Measurements from ENCODE around the gene DKK3. TPM values are rescaled to one million over a fixed set of nuclear protein-coding genes. Genes with fewer than 3 reads are reported as not detected.

DKK3 gene
- polyA plus RNA-seq, 1 donor from 2014 or later: 43.6 TPM

DNA sequence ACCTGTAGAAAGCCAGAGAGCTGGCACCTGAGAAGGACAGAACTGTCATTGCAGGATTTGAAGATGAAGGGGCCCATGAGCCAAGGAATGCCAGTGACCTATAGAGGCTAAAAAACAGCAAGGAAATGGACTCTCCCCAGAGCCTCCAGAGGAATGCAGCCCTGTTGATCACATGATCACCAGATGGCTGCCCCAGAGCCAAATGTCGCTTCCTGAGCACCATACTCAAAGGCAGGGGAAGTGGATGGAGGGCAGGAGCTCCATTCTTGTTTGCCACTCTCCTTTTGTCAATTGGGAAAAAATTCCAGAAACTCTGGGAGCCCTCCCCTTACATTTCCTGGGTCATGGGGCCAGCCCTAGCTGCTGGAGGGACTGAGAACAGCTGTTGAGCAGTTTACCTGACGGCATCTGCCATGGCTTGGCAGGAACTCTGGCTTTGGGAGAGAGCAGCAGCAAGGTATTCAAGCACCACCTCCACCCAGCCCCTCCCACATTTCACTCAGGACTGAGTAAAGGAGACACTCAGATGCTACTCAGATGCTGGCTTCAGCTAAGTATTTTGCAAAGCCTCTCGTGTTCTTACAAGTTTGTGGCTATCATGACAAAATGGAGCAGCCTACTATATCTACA is 46.9 kb downstream of the DKK3 start:
- H3K9me2 ChIP-seq (ENCODE audit: insufficient read depth, low read length): no peaks in the 10 kb centered on the region
- no peaks in the 10 kb centered on the region for H3K27me3 ChIP-seq (ENCODE audit: insufficient read depth, low read depth, low read length)
- TF ChIP-seq, protein P1, sequence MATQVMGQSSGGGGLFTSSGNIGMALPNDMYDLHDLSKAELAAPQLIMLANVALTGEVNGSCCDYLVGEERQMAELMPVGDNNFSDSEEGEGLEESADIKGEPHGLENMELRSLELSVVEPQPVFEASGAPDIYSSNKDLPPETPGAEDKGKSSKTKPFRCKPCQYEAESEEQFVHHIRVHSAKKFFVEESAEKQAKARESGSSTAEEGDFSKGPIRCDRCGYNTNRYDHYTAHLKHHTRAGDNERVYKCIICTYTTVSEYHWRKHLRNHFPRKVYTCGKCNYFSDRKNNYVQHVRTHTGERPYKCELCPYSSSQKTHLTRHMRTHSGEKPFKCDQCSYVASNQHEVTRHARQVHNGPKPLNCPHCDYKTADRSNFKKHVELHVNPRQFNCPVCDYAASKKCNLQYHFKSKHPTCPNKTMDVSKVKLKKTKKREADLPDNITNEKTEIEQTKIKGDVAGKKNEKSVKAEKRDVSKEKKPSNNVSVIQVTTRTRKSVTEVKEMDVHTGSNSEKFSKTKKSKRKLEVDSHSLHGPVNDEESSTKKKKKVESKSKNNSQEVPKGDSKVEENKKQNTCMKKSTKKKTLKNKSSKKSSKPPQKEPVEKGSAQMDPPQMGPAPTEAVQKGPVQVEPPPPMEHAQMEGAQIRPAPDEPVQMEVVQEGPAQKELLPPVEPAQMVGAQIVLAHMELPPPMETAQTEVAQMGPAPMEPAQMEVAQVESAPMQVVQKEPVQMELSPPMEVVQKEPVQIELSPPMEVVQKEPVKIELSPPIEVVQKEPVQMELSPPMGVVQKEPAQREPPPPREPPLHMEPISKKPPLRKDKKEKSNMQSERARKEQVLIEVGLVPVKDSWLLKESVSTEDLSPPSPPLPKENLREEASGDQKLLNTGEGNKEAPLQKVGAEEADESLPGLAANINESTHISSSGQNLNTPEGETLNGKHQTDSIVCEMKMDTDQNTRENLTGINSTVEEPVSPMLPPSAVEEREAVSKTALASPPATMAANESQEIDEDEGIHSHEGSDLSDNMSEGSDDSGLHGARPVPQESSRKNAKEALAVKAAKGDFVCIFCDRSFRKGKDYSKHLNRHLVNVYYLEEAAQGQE (IDR thresholded peaks at IDR 0.05; ENCODE audit: borderline replicate concordance): no peak
- TF ChIP-seq EP300 (conservative IDR thresholded peaks at IDR 0.05; ENCODE audit: poor library complexity, severe bottlenecking) (no peak), TAF1 (IDR thresholded peaks at IDR 0.05; ENCODE audit: low read depth) (no peak), RAD21 (conservative IDR thresholded peaks at IDR 0.05) (no peak), POLR2AphosphoS5 (IDR thresholded peaks at IDR 0.05) (no peak), EZH2 (IDR thresholded peaks at IDR 0.05; ENCODE audit: borderline replicate concordance, insufficient read depth, low read length, poor library complexity, severe bottlenecking) (no peak), SMC3 (conservative IDR thresholded peaks at IDR 0.05; ENCODE audit: poor library complexity) (no peak), MXI1 (conservative IDR thresholded peaks at IDR 0.05; ENCODE audit: poor library complexity, severe bottlenecking) (no peak)
- TF ChIP-seq, protein P2, sequence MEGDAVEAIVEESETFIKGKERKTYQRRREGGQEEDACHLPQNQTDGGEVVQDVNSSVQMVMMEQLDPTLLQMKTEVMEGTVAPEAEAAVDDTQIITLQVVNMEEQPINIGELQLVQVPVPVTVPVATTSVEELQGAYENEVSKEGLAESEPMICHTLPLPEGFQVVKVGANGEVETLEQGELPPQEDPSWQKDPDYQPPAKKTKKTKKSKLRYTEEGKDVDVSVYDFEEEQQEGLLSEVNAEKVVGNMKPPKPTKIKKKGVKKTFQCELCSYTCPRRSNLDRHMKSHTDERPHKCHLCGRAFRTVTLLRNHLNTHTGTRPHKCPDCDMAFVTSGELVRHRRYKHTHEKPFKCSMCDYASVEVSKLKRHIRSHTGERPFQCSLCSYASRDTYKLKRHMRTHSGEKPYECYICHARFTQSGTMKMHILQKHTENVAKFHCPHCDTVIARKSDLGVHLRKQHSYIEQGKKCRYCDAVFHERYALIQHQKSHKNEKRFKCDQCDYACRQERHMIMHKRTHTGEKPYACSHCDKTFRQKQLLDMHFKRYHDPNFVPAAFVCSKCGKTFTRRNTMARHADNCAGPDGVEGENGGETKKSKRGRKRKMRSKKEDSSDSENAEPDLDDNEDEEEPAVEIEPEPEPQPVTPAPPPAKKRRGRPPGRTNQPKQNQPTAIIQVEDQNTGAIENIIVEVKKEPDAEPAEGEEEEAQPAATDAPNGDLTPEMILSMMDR (IDR thresholded peaks at IDR 0.05; ENCODE audit: poor library complexity, severe bottlenecking): no peak
- no peaks in the 10 kb centered on the region for H3K9me3 ChIP-seq (ENCODE audit: low read length)
- H3K27ac ChIP-seq (ENCODE audit: low read length): no peak overlapping the region
- peaks cover 13% of the 10 kb centered on the region for H3K36me3 ChIP-seq (ENCODE audit: insufficient read depth, low read length)
- no peaks in the 10 kb centered on the region for H3F3A ChIP-seq (ENCODE audit: insufficient read depth, low read length, poor library complexity, severe bottlenecking)
- no peak overlapping the region for H2AFZ ChIP-seq (ENCODE audit: low read depth, low read length)
- H3K79me2 ChIP-seq (replicated peaks; ENCODE audit: insufficient read depth, low read length): no peaks in the 10 kb centered on the region
- no peaks in the 10 kb centered on the region for H4K20me1 ChIP-seq (ENCODE audit: insufficient read depth)
- no peak overlapping the region for H3K4me3 ChIP-seq (ENCODE audit: low read length)
- H3K4me2 ChIP-seq (ENCODE audit: low read length): no peak overlapping the region
- H3K9ac ChIP-seq (ENCODE audit: low read length): no peak overlapping the region

DNA sequence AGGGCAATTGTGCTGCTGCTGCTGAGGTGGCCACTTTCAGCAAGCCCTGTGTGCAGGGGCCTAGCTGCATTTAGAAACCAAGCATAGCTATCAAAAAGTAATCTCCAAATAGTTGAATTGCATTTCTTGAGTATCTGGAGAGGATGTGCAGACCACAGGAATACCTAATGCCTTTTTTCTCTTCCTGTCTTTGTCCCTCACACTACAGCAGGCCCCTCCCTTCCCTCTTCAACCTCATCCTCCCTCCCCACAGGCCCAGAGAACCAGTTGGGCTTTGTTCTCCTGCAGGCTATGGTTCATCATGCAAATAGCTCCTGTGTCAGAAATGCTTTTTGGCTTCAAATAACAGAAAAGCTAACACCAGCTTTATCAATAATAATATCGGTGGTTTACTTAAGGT is 47.7 kb downstream of the DKK3 start:
- Histone ChIP-seq H4K20me1 (ENCODE audit: insufficient read depth) (no peaks in the 10 kb centered on the region), H3K9me3 (ENCODE audit: low read length) (no peaks in the 10 kb centered on the region), H3K79me2 (replicated peaks; ENCODE audit: insufficient read depth, low read length) (no peaks in the 10 kb centered on the region), H3K9ac (ENCODE audit: low read length) (no peak overlapping the region), H2AFZ (ENCODE audit: low read depth, low read length) (no peak overlapping the region), H3K4me2 (ENCODE audit: low read length) (no peak overlapping the region), H3K27ac (ENCODE audit: low read length) (no peak overlapping the region), H3F3A (ENCODE audit: insufficient read depth, low read length, poor library complexity, severe bottlenecking) (no peaks in the 10 kb centered on the region), H3K36me3 (ENCODE audit: insufficient read depth, low read length) (peaks cover 22% of the 10 kb centered on the region), H3K9me2 (ENCODE audit: insufficient read depth, low read length) (no peaks in the 10 kb centered on the region), H3K4me3 (ENCODE audit: low read length) (no peak overlapping the region), H3K27me3 (ENCODE audit: insufficient read depth, low read depth, low read length) (no peaks in the 10 kb centered on the region)
- TF ChIP-seq, protein P2 (IDR thresholded peaks at IDR 0.05; ENCODE audit: poor library complexity, severe bottlenecking): no peak
- TF ChIP-seq MXI1 (conservative IDR thresholded peaks at IDR 0.05; ENCODE audit: poor library complexity, severe bottlenecking): no peak
- TF ChIP-seq, protein P1 (IDR thresholded peaks at IDR 0.05; ENCODE audit: borderline replicate concordance): no peak
- TF ChIP-seq EZH2 (IDR thresholded peaks at IDR 0.05; ENCODE audit: borderline replicate concordance, insufficient read depth, low read length, poor library complexity, severe bottlenecking): no peak
- TF ChIP-seq EP300 (conservative IDR thresholded peaks at IDR 0.05; ENCODE audit: poor library complexity, severe bottlenecking): no peak
- TF ChIP-seq POLR2AphosphoS5 (IDR thresholded peaks at IDR 0.05): no peak
- no peak for TF ChIP-seq SMC3 (conservative IDR thresholded peaks at IDR 0.05; ENCODE audit: poor library complexity)
- TF ChIP-seq TAF1 (IDR thresholded peaks at IDR 0.05; ENCODE audit: low read depth): no peak
- TF ChIP-seq RAD21 (conservative IDR thresholded peaks at IDR 0.05): no peak

All from neural cell (in vitro differentiated cells).